ENCODE data around the gene RNF208.
A peak's percentile ranks its signal among the peaks of the same experiment; 100 is the strongest.

Gene RNF208

GRCh38 chr9:137224830-137225694, 3.0 kb upstream of the RNF208 start, which contains the start of gene CYSRT1:
Gene CYSRT1 (plus strand): TSS chr9:137225174. CDS start chr9:137225622, 448 bp downstream.
- no peaks in the 10 kb centered on the region for H3K36me3 ChIP-seq (ENCODE audit: insufficient read depth, low read length)
- H3K9me3 ChIP-seq (ENCODE audit: insufficient read depth, low read depth, low read length), result no peaks in the 10 kb centered on the region
- H3F3A ChIP-seq (ENCODE audit: low read depth), result no peaks in the 10 kb centered on the region
- H3K4me1 ChIP-seq (ENCODE audit: insufficient read depth, low read length, poor library complexity, severe bottlenecking), result peaks cover 21% of the 10 kb centered on the region
- H3K4me3 ChIP-seq (ENCODE audit: low read length, poor library complexity, severe bottlenecking), result peak within 1 kb of the TSS; percentile 90
- H3K4me2 ChIP-seq (ENCODE audit: low read depth, low read length, poor library complexity, severe bottlenecking), result peak within 1 kb of the TSS; percentile 98
- TF ChIP-seq EZH2phosphoT487 (IDR thresholded peaks at IDR 0.05; ENCODE audit: borderline replicate concordance) (no peak), CTCF (conservative IDR thresholded peaks at IDR 0.05; ENCODE audit: low read length) (no peak)
- H4K20me1 ChIP-seq (ENCODE audit: insufficient read depth, low read length, poor library complexity, severe bottlenecking), result no peaks in the 10 kb centered on the region
- H3K9ac ChIP-seq (ENCODE audit: low read depth, low read length, poor library complexity, severe bottlenecking), result peak within 1 kb of the TSS; percentile 97
- no peaks in the 10 kb centered on the region for H3K79me2 ChIP-seq (ENCODE audit: insufficient read depth, low read length)
- H3K27me3 ChIP-seq (ENCODE audit: insufficient read depth, low read length, poor library complexity, severe bottlenecking), result no peaks in the 10 kb centered on the region
- H2AFZ ChIP-seq (ENCODE audit: low read length), result no peak within 1 kb of the TSS
- no peaks in the 10 kb centered on the region for H3K9me2 ChIP-seq (replicated peaks; ENCODE audit: low read depth, low read length)

- Histone ChIP-seq H3K36me3 (ENCODE audit: insufficient read depth, low read length) (no peaks in the 10 kb centered on the region), H3F3A (ENCODE audit: low read depth) (no peaks in the 10 kb centered on the region), H4K20me1 (ENCODE audit: insufficient read depth, low read length, poor library complexity, severe bottlenecking) (no peaks in the 10 kb centered on the region), H3K79me2 (ENCODE audit: insufficient read depth, low read length) (no peaks in the 10 kb centered on the region), H3K9ac (ENCODE audit: low read depth, low read length, poor library complexity, severe bottlenecking) (peak overlapping the region; percentile 97), H3K27me3 (ENCODE audit: insufficient read depth, low read length, poor library complexity, severe bottlenecking) (no peaks in the 10 kb centered on the region), H3K4me2 (ENCODE audit: low read depth, low read length, poor library complexity, severe bottlenecking) (peak overlapping the region; percentile 98), H3K9me3 (ENCODE audit: insufficient read depth, low read depth, low read length) (no peaks in the 10 kb centered on the region), H2AFZ (ENCODE audit: low read length) (peak overlapping the region; percentile 89), H3K9me2 (replicated peaks; ENCODE audit: low read depth, low read length) (no peaks in the 10 kb centered on the region), H3K4me1 (ENCODE audit: insufficient read depth, low read length, poor library complexity, severe bottlenecking) (peaks cover 21% of the 10 kb centered on the region), H3K4me3 (ENCODE audit: low read length, poor library complexity, severe bottlenecking) (peak overlapping the region; percentile 90)
- TF ChIP-seq CTCF (conservative IDR thresholded peaks at IDR 0.05; ENCODE audit: low read length), result no peak
- TF ChIP-seq EZH2phosphoT487 (IDR thresholded peaks at IDR 0.05; ENCODE audit: borderline replicate concordance), result no peak
These were observed 1.3 kb upstream of the RNF208 start for GRCh38 chr9:137223078-137223970.

GRCh38 chr9:137221506-137222111, 431 bp downstream of the RNF208 start:
- Histone ChIP-seq H3K79me2 (ENCODE audit: insufficient read depth, low read length) (no peaks in the 10 kb centered on the region), H3K27me3 (ENCODE audit: insufficient read depth, low read length, poor library complexity, severe bottlenecking) (no peaks in the 10 kb centered on the region), H3K9me2 (replicated peaks; ENCODE audit: low read depth, low read length) (no peaks in the 10 kb centered on the region), H3F3A (ENCODE audit: low read depth) (no peaks in the 10 kb centered on the region), H3K9me3 (ENCODE audit: insufficient read depth, low read depth, low read length) (no peaks in the 10 kb centered on the region), H3K4me2 (ENCODE audit: low read depth, low read length, poor library complexity, severe bottlenecking) (no peak overlapping the region), H2AFZ (ENCODE audit: low read length) (peak overlapping the region; percentile 36; the same call in 1 of the 2 replicates), H3K4me3 (ENCODE audit: low read length, poor library complexity, severe bottlenecking) (peak overlapping the region; percentile 56), H3K9ac (ENCODE audit: low read depth, low read length, poor library complexity, severe bottlenecking) (no peak overlapping the region), H3K4me1 (ENCODE audit: insufficient read depth, low read length, poor library complexity, severe bottlenecking) (peaks cover 21% of the 10 kb centered on the region), H3K36me3 (ENCODE audit: insufficient read depth, low read length) (no peaks in the 10 kb centered on the region), H4K20me1 (ENCODE audit: insufficient read depth, low read length, poor library complexity, severe bottlenecking) (no peaks in the 10 kb centered on the region)
- TF ChIP-seq CTCF (conservative IDR thresholded peaks at IDR 0.05; ENCODE audit: low read length) (no peak), EZH2phosphoT487 (IDR thresholded peaks at IDR 0.05; ENCODE audit: borderline replicate concordance) (no peak)
